PFSK-1 (cell line): Measurements from ENCODE around the gene CLTCL1.

ENCODE experiments used
- FOXP2 ChIP-seq: optimal IDR thresholded peaks from 2 replicates; pipeline ENCODE3; 2011; ENCODE audit warnings: borderline replicate concordance, control low read depth, inconsistent platforms; ENCODE audit not compliant: insufficient read depth; ENCODE audit errors: extremely low read length, extremely low read depth
- POLR2AphosphoS5 ChIP-seq: IDR thresholded peaks from 2 replicates; pipeline ENCODE4 v1.6.1; 2012; ENCODE audit warnings: low read depth, mild to moderate bottlenecking, control low read depth, low read length, moderate library complexity
- REST ChIP-seq, 2 experiments: IDR thresholded peaks; 2 replicates each; pipeline versions ENCODE4 v1.6.1 to v1.8.0; 2011 to 2012; ENCODE audit warnings: low read depth in 2 of 2, low read length in 2 of 2, control low read depth in 1 of 2, inconsistent platforms in 1 of 2, mild to moderate bottlenecking in 1 of 2, moderate library complexity in 1 of 2; ENCODE audit not compliant: insufficient read depth in 1 of 2
- SIN3A ChIP-seq: IDR thresholded peaks from 2 replicates; pipeline ENCODE4 v1.6.1; 2012; ENCODE audit warnings: mild to moderate bottlenecking, low read length, moderate library complexity, borderline replicate concordance; ENCODE audit not compliant: insufficient read depth
- TAF1 ChIP-seq: IDR thresholded peaks from 2 replicates; pipeline ENCODE4 v1.6.1; 2012; ENCODE audit warnings: low read length, control low read depth, borderline replicate concordance; ENCODE audit not compliant: insufficient read depth

Gene CLTCL1

DNA sequence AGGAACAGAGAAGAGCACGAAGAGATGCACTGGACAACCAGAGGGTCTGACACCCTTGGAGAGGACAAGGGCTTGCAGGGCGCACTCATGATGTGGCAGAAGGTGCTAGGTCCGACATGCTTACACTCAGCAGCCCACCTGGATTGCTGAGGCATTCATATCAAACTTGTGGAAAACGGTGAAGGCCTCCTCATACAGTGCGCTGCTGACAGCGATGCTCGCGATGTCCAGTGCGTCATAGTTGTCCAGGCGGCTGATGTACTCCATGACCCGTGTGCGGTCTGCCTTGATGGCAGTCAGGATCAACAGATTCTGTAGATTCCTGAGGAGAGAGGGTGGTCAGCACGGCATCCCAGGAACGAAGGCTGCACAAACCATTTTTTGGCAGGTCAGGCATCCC, 81.3 kb downstream of the CLTCL1 start:
- TF ChIP-seq SIN3A, result no peak
- no peak for TF ChIP-seq FOXP2
- TF ChIP-seq TAF1, result no peak
- TF ChIP-seq POLR2AphosphoS5, result no peak
- TF ChIP-seq REST (IDR thresholded peaks at IDR 0.05; ENCODE audit: insufficient read depth in 1 of 2, low read depth in 2 of 2, low read length in 2 of 2), result no peak

- TF ChIP-seq REST (IDR thresholded peaks at IDR 0.05; ENCODE audit: insufficient read depth in 1 of 2, low read depth in 2 of 2, low read length in 2 of 2) (no peak), SIN3A (no peak), FOXP2 (no peak), TAF1 (no peak), POLR2AphosphoS5 (no peak)
These were observed 83.2 kb downstream of the CLTCL1 start for GRCh38 chr22:19208287-19208847.

GRCh38 chr22:19207884-19208283, 83.6 kb downstream of the CLTCL1 start:
- no peak for TF ChIP-seq FOXP2
- TF ChIP-seq TAF1, result no peak
- TF ChIP-seq POLR2AphosphoS5, result no peak
- TF ChIP-seq SIN3A, result no peak
- TF ChIP-seq REST (IDR thresholded peaks at IDR 0.05; ENCODE audit: insufficient read depth in 1 of 2, low read depth in 2 of 2, low read length in 2 of 2), result no peak

DNA sequence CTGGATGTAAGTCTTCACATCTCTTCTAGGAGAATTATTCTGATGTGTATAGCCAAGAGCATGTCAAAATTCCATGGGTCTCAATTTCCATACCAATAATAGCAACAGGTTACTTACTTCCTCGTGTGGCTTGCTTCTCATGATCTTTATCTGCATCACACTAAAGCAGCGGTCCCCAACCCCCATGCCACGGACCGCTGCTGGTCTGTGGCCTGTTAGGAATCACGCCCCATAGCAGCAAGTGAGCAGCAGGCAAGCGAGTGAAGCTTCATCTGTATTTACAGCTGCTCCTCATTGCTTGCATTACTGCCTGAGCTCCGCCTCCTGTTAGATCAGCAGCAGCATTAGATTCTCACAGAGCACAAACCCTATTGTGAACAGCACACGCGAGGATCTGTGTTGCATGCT, 84.1 kb downstream of the CLTCL1 start:
- TF ChIP-seq TAF1 (no peak), FOXP2 (no peak), REST (IDR thresholded peaks at IDR 0.05; ENCODE audit: insufficient read depth in 1 of 2, low read depth in 2 of 2, low read length in 2 of 2) (no peak), SIN3A (no peak), POLR2AphosphoS5 (no peak)
